Measurements from ENCODE around the gene C1orf174. TPM values are rescaled to one million over a fixed set of nuclear protein-coding genes. Genes with fewer than 3 reads are reported as not detected.

The C1orf174 gene
- total RNA-seq, 1 experiment from 2014 or later, result 21.1 TPM

DNA sequence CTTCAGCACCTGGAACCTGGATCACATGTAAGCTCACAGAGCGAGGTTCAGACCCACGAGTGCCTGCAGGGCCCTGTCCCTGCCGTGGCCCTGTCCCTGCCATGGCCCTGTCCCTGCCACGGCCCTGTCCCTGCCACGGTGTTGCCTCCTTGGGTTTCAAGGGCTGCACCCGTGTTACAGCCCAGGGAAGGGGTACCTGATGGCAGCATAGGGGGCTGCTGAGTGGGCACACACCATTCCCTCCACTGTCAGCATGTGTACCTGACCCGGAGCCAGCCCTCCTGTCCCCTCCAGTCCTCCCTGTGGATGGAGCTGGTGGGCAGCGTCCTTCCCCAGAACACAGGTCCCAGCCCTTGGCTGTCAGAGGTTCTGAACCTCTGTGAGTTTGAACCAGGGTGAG is 27.5 kb downstream of the C1orf174 start:
- Mint-ChIP-seq H3K4me3 (ENCODE audit: low read depth, unreplicated experiment) (no peak overlapping the region), H3K4me1 (ENCODE audit: low read depth, unreplicated experiment) (no peaks in the 10 kb centered on the region), H3K36me3 (ENCODE audit: insufficient read depth, unreplicated experiment) (peaks cover 5% of the 10 kb centered on the region), H3K27ac (ENCODE audit: unreplicated experiment) (no peak overlapping the region), H3K9me3 (ENCODE audit: low read depth, unreplicated experiment) (peaks cover 3% of the 10 kb centered on the region), H3K27me3 (ENCODE audit: unreplicated experiment) (no peaks in the 10 kb centered on the region)
- TF ChIP-seq, protein P1, sequence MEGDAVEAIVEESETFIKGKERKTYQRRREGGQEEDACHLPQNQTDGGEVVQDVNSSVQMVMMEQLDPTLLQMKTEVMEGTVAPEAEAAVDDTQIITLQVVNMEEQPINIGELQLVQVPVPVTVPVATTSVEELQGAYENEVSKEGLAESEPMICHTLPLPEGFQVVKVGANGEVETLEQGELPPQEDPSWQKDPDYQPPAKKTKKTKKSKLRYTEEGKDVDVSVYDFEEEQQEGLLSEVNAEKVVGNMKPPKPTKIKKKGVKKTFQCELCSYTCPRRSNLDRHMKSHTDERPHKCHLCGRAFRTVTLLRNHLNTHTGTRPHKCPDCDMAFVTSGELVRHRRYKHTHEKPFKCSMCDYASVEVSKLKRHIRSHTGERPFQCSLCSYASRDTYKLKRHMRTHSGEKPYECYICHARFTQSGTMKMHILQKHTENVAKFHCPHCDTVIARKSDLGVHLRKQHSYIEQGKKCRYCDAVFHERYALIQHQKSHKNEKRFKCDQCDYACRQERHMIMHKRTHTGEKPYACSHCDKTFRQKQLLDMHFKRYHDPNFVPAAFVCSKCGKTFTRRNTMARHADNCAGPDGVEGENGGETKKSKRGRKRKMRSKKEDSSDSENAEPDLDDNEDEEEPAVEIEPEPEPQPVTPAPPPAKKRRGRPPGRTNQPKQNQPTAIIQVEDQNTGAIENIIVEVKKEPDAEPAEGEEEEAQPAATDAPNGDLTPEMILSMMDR (IDR thresholded peaks at IDR 0.05; ENCODE audit: unreplicated experiment), result no peak
- intact Hi-C loops (cut with micrococcal nuclease; ENCODE audit: unreplicated experiment), result no loop called here
- BruUV-seq (replicated peaks), result no TSS peak
- CTCF ChIA-PET, result no interaction called here
- DNase-seq, result no peak

DNA sequence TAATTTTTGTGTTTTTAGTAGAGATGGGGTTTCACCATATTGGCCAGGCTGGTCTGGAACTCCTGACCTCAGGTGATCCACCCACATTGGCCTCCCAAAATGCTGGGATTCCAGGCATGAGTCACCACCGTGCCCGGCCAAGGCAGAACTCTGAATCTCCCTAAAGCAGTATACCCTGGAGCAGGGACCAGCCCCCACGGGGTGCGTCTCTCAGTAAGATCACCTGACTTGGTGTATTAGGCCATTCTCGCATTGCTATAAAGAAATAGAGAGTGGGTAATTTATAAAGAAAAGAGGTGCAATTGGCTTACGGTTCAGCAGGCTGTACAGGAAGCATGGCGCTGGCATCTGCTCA is 28.6 kb downstream of the C1orf174 start:
- Mint-ChIP-seq H3K27me3 (ENCODE audit: unreplicated experiment) (no peaks in the 10 kb centered on the region), H3K4me1 (ENCODE audit: low read depth, unreplicated experiment) (no peaks in the 10 kb centered on the region), H3K9me3 (ENCODE audit: low read depth, unreplicated experiment) (peaks cover 3% of the 10 kb centered on the region), H3K36me3 (ENCODE audit: insufficient read depth, unreplicated experiment) (peaks cover 5% of the 10 kb centered on the region), H3K4me3 (ENCODE audit: low read depth, unreplicated experiment) (no peak overlapping the region), H3K27ac (ENCODE audit: unreplicated experiment) (no peak overlapping the region)
- BruUV-seq (replicated peaks), result no TSS peak
- no peak for DNase-seq
- TF ChIP-seq, protein P1 (IDR thresholded peaks at IDR 0.05; ENCODE audit: unreplicated experiment), result no peak
- intact Hi-C loops (cut with micrococcal nuclease; ENCODE audit: unreplicated experiment), result no loop called here
- CTCF ChIA-PET, result no interaction called here

DNA sequence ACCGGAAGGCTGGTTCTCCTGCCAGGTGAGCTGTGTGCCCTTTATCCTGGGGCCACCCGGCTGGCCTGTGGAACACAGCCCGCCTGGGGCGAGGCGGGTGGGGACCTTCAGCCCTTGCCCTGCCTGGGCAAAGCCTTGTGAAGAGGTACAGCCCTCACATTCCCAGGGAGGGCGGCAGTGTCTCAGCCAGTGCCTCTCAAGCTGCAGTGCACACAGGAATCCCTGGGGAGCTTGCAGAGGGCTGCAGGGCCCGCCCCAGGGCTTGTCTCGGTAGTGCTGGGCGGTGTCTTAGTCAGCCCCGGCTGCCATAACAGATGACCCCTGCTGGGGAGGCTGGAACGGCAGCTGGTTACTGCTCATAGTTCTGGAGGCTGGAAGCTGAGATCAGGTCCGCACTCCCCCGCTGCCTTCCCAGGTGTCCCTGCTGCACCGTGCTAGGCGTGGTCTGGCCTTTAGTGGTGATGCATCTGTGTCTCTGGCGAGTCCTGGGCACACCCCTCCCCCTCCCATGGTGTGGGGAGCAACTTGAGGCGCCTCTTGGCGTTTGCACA is 30.2 kb downstream of the C1orf174 start:
- DNase-seq, result no peak
- Mint-ChIP-seq H3K27ac (ENCODE audit: unreplicated experiment) (no peak overlapping the region), H3K27me3 (ENCODE audit: unreplicated experiment) (no peaks in the 10 kb centered on the region), H3K36me3 (ENCODE audit: insufficient read depth, unreplicated experiment) (peaks cover 5% of the 10 kb centered on the region), H3K4me3 (ENCODE audit: low read depth, unreplicated experiment) (no peak overlapping the region), H3K9me3 (ENCODE audit: low read depth, unreplicated experiment) (peaks cover 3% of the 10 kb centered on the region), H3K4me1 (ENCODE audit: low read depth, unreplicated experiment) (no peaks in the 10 kb centered on the region)
- CTCF ChIA-PET, result no interaction called here
- no TSS peak for BruUV-seq (replicated peaks)
- TF ChIP-seq, protein P1 (IDR thresholded peaks at IDR 0.05; ENCODE audit: unreplicated experiment), result no peak
- intact Hi-C loops (cut with micrococcal nuclease; ENCODE audit: unreplicated experiment), result no loop called here

DNA sequence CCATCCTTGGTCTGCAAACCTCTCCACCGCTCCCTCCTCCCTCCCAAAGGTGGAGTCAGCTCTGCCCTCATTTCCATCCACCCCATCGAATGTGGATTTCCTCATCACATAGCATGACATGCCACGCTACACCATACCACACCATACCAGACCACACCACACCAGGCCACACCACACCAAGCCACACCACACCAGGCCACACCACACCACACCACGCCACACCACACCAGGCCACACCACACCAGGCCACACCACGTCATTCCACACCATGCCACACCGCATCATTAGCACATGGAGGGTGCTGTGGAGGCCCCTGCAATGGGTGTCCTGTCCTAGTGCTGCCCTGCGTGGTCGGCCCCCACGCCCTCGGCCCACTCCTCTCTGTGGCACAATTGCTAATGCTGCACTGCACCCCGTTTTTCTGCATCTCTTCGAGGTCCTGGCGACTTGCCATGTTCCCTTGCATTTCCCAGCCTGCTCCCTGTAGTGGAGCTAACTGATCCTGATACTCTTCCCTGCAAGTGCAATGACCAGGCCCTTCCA is 31.5 kb downstream of the C1orf174 start:
- Mint-ChIP-seq H3K27me3 (ENCODE audit: unreplicated experiment) (no peaks in the 10 kb centered on the region), H3K4me3 (ENCODE audit: low read depth, unreplicated experiment) (no peak overlapping the region), H3K27ac (ENCODE audit: unreplicated experiment) (peak overlapping the region; percentile 61), H3K4me1 (ENCODE audit: low read depth, unreplicated experiment) (no peaks in the 10 kb centered on the region), H3K36me3 (ENCODE audit: insufficient read depth, unreplicated experiment) (peaks cover 5% of the 10 kb centered on the region), H3K9me3 (ENCODE audit: low read depth, unreplicated experiment) (peaks cover 3% of the 10 kb centered on the region)
- TF ChIP-seq, protein P1 (IDR thresholded peaks at IDR 0.05; ENCODE audit: unreplicated experiment), result no peak
- no TSS peak for BruUV-seq (replicated peaks)
- intact Hi-C loops (cut with micrococcal nuclease; ENCODE audit: unreplicated experiment), result no loop called here
- CTCF ChIA-PET, result no interaction called here
- no peak for DNase-seq

All from Calu3 (cell line).